ENCODE results near the gene GCG. TPM values are rescaled to one million over a fixed set of nuclear protein-coding genes. Genes with fewer than 3 reads are reported as not detected.

The GCG gene
- total and polyA plus RNA-seq, 10 donors, result 0.21 to 0.28 TPM; not detected in 8

DNA sequence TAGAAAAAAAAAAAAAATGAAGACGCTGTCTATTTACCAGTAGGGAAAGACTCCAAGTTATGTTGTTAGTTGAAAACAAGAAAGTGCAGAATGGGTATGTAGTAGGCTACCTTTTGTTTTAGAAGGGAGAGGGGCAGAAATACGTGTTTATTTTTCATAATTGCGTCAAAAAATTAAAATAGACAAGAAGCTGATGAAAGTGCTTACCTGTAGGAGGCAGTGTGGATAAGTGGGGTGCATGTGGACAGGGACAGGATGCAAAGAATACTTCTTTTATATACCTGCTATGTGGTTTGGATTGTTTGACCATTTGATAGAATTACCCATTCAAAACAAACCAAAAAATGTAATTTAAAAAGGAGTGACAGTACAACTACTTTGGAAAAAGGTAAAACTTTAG lies 3.0 kb upstream of the GCG start:
- intact Hi-C loops (cut with DNase I; ENCODE audit: low total_unique reads), result no loop called here

GRCh38 chr2:162153608-162154224 lies 1.7 kb upstream of the GCG start:
- H3K36me3 ChIP-seq, result no peaks in the 10 kb centered on the region
- H3K4me1 ChIP-seq, result no peaks in the 10 kb centered on the region
- 4 to 10% (median 6%) methylated on average over 5 of the region's 5 CpGs for WGBS, 5 donors
- H3K9me3 ChIP-seq, result no peaks in the 10 kb centered on the region
- TF ChIP-seq POLR2A (IDR thresholded peaks at IDR 0.05), result no peak
- TF ChIP-seq, protein P1, sequence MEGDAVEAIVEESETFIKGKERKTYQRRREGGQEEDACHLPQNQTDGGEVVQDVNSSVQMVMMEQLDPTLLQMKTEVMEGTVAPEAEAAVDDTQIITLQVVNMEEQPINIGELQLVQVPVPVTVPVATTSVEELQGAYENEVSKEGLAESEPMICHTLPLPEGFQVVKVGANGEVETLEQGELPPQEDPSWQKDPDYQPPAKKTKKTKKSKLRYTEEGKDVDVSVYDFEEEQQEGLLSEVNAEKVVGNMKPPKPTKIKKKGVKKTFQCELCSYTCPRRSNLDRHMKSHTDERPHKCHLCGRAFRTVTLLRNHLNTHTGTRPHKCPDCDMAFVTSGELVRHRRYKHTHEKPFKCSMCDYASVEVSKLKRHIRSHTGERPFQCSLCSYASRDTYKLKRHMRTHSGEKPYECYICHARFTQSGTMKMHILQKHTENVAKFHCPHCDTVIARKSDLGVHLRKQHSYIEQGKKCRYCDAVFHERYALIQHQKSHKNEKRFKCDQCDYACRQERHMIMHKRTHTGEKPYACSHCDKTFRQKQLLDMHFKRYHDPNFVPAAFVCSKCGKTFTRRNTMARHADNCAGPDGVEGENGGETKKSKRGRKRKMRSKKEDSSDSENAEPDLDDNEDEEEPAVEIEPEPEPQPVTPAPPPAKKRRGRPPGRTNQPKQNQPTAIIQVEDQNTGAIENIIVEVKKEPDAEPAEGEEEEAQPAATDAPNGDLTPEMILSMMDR (IDR thresholded peaks at IDR 0.05 in 8 of 11, conservative IDR thresholded peaks at IDR 0.05 in 3 of 11), result peak in 9 of 11 experiments; percentile 13 to 66 (median 50)
- no peak overlapping the region for H3K4me3 ChIP-seq
- no peak for DNase-seq
- no peak overlapping the region for H3K27ac ChIP-seq
- H3K27me3 ChIP-seq (replicated peaks in 1 of 7), result peaks cover 0 to 31% (median 0%) of the 10 kb centered on the region in 7 donors
- intact Hi-C loops (cut with DNase I; ENCODE audit: low total_unique reads), result no loop called here

More for the DNA sequence above, 3.0 kb upstream of the GCG start:
- 87 to 96% (median 87%) methylated on average over 3 of the region's 3 CpGs for WGBS, 5 donors
- Histone ChIP-seq H3K4me3 (no peak overlapping the region), H3K4me1 (no peaks in the 10 kb centered on the region), H3K9me3 (no peaks in the 10 kb centered on the region), H3K27ac (no peak overlapping the region), H3K27me3 (replicated peaks in 1 of 7) (peaks cover 0 to 26% (median 0%) of the 10 kb centered on the region in 7 donors), H3K36me3 (no peaks in the 10 kb centered on the region)
- TF ChIP-seq, protein P1 (IDR thresholded peaks at IDR 0.05 in 8 of 11, conservative IDR thresholded peaks at IDR 0.05 in 3 of 11), result no peak
- TF ChIP-seq POLR2AphosphoS5 (IDR thresholded peaks at IDR 0.05), result no peak
- no peak for TF ChIP-seq POLR2A (IDR thresholded peaks at IDR 0.05)
- no peak for DNase-seq

DNA sequence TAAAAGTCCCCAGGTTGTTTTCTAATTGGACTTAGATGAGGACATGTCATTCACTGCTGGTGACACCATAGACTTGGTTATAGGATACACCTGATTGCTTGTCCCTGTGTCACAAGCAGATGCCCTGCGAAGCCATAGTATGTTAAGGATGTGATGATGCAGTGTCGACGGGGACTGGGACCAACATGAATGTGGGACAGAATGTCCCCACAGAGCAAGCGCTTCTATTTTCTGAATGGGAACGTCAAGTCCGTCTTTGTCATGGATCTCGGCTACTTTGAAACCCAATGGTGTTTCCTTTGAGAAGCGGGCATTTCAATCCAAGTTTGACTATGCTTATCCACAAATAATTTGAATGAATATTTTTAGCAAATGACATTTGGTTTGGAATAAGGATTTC lies 2.1 kb downstream of the GCG start:
- no peaks in the 10 kb centered on the region for H3K4me1 ChIP-seq
- no peaks in the 10 kb centered on the region for H3K9me3 ChIP-seq
- peaks cover 0 to 41% (median 0%) of the 10 kb centered on the region in 7 donors for H3K27me3 ChIP-seq (replicated peaks in 1 of 7)
- no peak overlapping the region for H3K27ac ChIP-seq
- H3K4me3 ChIP-seq, result no peak overlapping the region
- intact Hi-C loops (cut with DNase I; ENCODE audit: low total_unique reads), result no loop called here
- 88 to 95% (median 93%) methylated on average over 8 of the region's 8 CpGs for WGBS, 5 donors
- no peak for DNase-seq
- TF ChIP-seq, protein P1 (IDR thresholded peaks at IDR 0.05 in 8 of 11, conservative IDR thresholded peaks at IDR 0.05 in 3 of 11), result no peak
- no peak for TF ChIP-seq POLR2A (IDR thresholded peaks at IDR 0.05)
- no peak for TF ChIP-seq POLR2AphosphoS5 (IDR thresholded peaks at IDR 0.05)
- no peaks in the 10 kb centered on the region for H3K36me3 ChIP-seq

DNA sequence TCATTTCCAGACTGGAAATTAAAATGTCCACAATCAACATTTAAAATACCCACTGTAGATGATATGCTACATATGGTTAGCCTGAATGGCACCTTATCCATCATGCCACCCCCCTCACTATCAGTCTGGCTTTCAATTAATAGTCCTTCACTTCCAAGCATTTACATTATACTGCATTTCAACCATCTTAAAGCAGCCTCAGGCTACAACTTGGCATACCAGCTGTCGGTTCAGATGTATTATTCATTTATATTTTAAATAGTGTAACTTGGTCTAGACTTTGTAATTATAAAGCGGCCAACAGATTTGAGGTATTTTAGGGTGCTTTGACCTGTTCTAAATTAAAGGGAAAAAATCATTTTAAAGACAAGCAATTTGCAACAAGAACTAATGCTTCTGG lies 2.6 kb downstream of the GCG start:
- no peak overlapping the region for H3K27ac ChIP-seq
- no peak overlapping the region for H3K4me3 ChIP-seq
- intact Hi-C loops (cut with DNase I; ENCODE audit: low total_unique reads), result no loop called here
- no peak for DNase-seq
- H3K27me3 ChIP-seq (replicated peaks in 1 of 7), result peaks cover 0 to 36% (median 0%) of the 10 kb centered on the region in 7 donors
- WGBS, 5 donors, result 85 to 95% (median 88%) methylated on average over 2 of the region's 2 CpGs
- TF ChIP-seq, protein P1 (IDR thresholded peaks at IDR 0.05 in 8 of 11, conservative IDR thresholded peaks at IDR 0.05 in 3 of 11), result no peak
- no peak for TF ChIP-seq POLR2A (IDR thresholded peaks at IDR 0.05)
- no peak for TF ChIP-seq POLR2AphosphoS5 (IDR thresholded peaks at IDR 0.05)
- H3K4me1 ChIP-seq, result no peaks in the 10 kb centered on the region
- no peaks in the 10 kb centered on the region for H3K9me3 ChIP-seq
- no peaks in the 10 kb centered on the region for H3K36me3 ChIP-seq
